HepG2 (cell line): Measurements from ENCODE around the gene BST1. TPM values are rescaled to one million over a fixed set of nuclear protein-coding genes. Genes with fewer than 3 reads are reported as not detected.

ENCODE experiments used
- polyA plus RNA-seq, 8 experiments: library from polyadenylated mRNA; depleted of rRNA in 3 of 8; stranded (reverse) in 7 of 8; unstranded in 1 of 8; fragments of >200 nt; fragmentation: Illumina TruSeq in 4 of 8; extraction: Trizol in 4 of 8; gene quantifications; 2 replicates each; pipeline versions ENCODE4 v1.2.1 to v1.2.3, GENCODE V29; 2011 to 2016; ENCODE audit warnings: low read depth in 4 of 8, missing spikeins in 1 of 8, mixed read lengths in 1 of 8; ENCODE audit not compliant: insufficient read depth in 1 of 8
- total RNA-seq, 5 experiments: library from RNA; depleted of rRNA; stranded (reverse); fragments of >200 nt; fragmentation: Illumina TruSeq; extraction: Trizol; gene quantifications; 2 replicates each; pipeline ENCODE4 v1.2.3, GENCODE V29; 2016; ENCODE audit warnings: low read depth in 1 of 5
- TF ChIP-seq, protein P1 (sequence below), 2 experiments: sonication (generic) in 1 of 2; formaldehyde crosslinking in 1 of 2; IDR thresholded peaks; 2 replicates each; pipeline versions ENCODE4 v1.6.1 to v1.9.0; 2014 to 2022; ENCODE audit warnings: antibody characterized with exemption in 1 of 2, borderline replicate concordance in 1 of 2, inconsistent platforms in 1 of 2, low read depth in 1 of 2, missing genetic modification reagents in 1 of 2
- TF ChIP-seq, protein P2 (sequence below): sonication (generic); formaldehyde crosslinking; IDR thresholded peaks from 2 replicates; pipeline ENCODE4 v1.9.0; 2022; ENCODE audit warnings: missing genetic modification reagents, mild to moderate bottlenecking, borderline replicate concordance
- TF ChIP-seq, protein P3 (sequence below): sonication (generic); formaldehyde crosslinking; IDR thresholded peaks from 2 replicates; pipeline ENCODE4 v1.4.0; 2020; ENCODE audit warnings: mild to moderate bottlenecking, low read depth, missing genetic modification reagents
- TF ChIP-seq, protein P4 (sequence below): sonication (generic); formaldehyde crosslinking; IDR thresholded peaks from 2 replicates; pipeline ENCODE4 v1.5.1; 2020; ENCODE audit warnings: missing genetic modification reagents, mild to moderate bottlenecking, borderline replicate concordance

Gene BST1
- total and polyA plus RNA-seq, 2 of the 13 experiments (the other 11 are each of a cell fraction or from before 2014, with no cell fraction given), result 0.09 to 0.49 TPM

DNA sequence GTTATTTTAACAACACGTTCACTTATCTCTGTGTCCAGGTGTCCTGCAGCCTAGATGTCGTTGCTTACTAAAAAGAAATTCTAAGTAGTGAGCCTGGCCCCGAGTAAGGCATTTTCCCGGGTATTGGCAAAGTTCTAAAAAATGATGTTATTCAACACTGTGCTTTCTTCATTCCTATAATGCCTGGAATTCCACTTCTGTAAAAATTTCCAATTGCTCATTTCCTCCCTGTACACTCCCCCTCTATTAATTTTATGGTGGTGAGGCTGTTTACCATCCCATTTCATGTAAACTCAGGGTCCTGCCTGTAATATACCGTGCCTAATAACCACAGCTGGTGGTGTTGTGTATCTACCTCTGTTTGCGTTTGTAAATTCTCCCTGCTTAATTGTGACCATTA is 14.2 kb downstream of the BST1 start (continued):
- TF ChIP-seq, protein P1, sequence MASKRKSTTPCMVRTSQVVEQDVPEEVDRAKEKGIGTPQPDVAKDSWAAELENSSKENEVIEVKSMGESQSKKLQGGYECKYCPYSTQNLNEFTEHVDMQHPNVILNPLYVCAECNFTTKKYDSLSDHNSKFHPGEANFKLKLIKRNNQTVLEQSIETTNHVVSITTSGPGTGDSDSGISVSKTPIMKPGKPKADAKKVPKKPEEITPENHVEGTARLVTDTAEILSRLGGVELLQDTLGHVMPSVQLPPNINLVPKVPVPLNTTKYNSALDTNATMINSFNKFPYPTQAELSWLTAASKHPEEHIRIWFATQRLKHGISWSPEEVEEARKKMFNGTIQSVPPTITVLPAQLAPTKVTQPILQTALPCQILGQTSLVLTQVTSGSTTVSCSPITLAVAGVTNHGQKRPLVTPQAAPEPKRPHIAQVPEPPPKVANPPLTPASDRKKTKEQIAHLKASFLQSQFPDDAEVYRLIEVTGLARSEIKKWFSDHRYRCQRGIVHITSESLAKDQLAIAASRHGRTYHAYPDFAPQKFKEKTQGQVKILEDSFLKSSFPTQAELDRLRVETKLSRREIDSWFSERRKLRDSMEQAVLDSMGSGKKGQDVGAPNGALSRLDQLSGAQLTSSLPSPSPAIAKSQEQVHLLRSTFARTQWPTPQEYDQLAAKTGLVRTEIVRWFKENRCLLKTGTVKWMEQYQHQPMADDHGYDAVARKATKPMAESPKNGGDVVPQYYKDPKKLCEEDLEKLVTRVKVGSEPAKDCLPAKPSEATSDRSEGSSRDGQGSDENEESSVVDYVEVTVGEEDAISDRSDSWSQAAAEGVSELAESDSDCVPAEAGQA (IDR thresholded peaks at IDR 0.05; ENCODE audit: low read depth), result no peak
- TF ChIP-seq, protein P1 (CRISPR knock-in tag; IDR thresholded peaks at IDR 0.05; ENCODE audit: borderline replicate concordance), result no peak
- TF ChIP-seq, protein P2, sequence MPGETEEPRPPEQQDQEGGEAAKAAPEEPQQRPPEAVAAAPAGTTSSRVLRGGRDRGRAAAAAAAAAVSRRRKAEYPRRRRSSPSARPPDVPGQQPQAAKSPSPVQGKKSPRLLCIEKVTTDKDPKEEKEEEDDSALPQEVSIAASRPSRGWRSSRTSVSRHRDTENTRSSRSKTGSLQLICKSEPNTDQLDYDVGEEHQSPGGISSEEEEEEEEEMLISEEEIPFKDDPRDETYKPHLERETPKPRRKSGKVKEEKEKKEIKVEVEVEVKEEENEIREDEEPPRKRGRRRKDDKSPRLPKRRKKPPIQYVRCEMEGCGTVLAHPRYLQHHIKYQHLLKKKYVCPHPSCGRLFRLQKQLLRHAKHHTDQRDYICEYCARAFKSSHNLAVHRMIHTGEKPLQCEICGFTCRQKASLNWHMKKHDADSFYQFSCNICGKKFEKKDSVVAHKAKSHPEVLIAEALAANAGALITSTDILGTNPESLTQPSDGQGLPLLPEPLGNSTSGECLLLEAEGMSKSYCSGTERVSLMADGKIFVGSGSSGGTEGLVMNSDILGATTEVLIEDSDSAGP (CRISPR knock-in tag), result no peak
- TF ChIP-seq, protein P3, sequence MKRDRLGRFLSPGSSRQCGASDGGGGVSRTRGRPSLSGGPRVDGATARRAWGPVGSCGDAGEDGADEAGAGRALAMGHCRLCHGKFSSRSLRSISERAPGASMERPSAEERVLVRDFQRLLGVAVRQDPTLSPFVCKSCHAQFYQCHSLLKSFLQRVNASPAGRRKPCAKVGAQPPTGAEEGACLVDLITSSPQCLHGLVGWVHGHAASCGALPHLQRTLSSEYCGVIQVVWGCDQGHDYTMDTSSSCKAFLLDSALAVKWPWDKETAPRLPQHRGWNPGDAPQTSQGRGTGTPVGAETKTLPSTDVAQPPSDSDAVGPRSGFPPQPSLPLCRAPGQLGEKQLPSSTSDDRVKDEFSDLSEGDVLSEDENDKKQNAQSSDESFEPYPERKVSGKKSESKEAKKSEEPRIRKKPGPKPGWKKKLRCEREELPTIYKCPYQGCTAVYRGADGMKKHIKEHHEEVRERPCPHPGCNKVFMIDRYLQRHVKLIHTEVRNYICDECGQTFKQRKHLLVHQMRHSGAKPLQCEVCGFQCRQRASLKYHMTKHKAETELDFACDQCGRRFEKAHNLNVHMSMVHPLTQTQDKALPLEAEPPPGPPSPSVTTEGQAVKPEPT (CRISPR knock-in tag), result no peak
- TF ChIP-seq, protein P4, sequence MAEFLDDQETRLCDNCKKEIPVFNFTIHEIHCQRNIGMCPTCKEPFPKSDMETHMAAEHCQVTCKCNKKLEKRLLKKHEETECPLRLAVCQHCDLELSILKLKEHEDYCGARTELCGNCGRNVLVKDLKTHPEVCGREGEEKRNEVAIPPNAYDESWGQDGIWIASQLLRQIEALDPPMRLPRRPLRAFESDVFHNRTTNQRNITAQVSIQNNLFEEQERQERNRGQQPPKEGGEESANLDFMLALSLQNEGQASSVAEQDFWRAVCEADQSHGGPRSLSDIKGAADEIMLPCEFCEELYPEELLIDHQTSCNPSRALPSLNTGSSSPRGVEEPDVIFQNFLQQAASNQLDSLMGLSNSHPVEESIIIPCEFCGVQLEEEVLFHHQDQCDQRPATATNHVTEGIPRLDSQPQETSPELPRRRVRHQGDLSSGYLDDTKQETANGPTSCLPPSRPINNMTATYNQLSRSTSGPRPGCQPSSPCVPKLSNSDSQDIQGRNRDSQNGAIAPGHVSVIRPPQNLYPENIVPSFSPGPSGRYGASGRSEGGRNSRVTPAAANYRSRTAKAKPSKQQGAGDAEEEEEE, result no peak
